H9 (cell line): ENCODE measurements around the gene LEO1. TPM values are rescaled to one million over a fixed set of nuclear protein-coding genes. Genes with fewer than 3 reads are reported as not detected.
A peak's percentile ranks its signal among the peaks of the same experiment; 100 is the strongest.

Experiments used
- DNase-seq: peaks from one replicate; pipeline ENCODE4 v3.0.0-alpha.2; 2017
- H2AFZ ChIP-seq: one replicate; pipeline ENCODE4 v1.6.1; 2013; ENCODE audit warnings: mild to moderate bottlenecking, low read length, control low read depth, moderate library complexity
- H2AK5ac ChIP-seq: 2 replicates; pipeline ENCODE4 v1.6.1; 2013; ENCODE audit warnings: low read length, control low read depth, mixed read lengths; ENCODE audit not compliant: insufficient read length
- H2BK120ac ChIP-seq: one replicate; pipeline ENCODE4 v1.6.1; 2013; ENCODE audit warnings: low read depth, mild to moderate bottlenecking, low read length, control low read depth, inconsistent platforms; ENCODE audit not compliant: poor library complexity, severe bottlenecking
- H2BK12ac ChIP-seq: 2 replicates; pipeline ENCODE4 v1.6.1; 2013; ENCODE audit warnings: low read length, control low read depth, mixed read lengths, low read depth; ENCODE audit not compliant: insufficient read length
- H2BK15ac ChIP-seq: 2 replicates; pipeline ENCODE4 v1.6.1; 2013; ENCODE audit warnings: low read depth, low read length, control low read depth
- H2BK20ac ChIP-seq: one replicate; pipeline ENCODE4 v1.6.1; 2013; ENCODE audit warnings: low read depth, mild to moderate bottlenecking, low read length, control low read depth, inconsistent platforms; ENCODE audit not compliant: poor library complexity, severe bottlenecking
- H2BK5ac ChIP-seq: 2 replicates; pipeline ENCODE4 v1.6.1; 2013; ENCODE audit warnings: low read length, control low read depth, mixed read lengths; ENCODE audit not compliant: insufficient read length
- H3K14ac ChIP-seq: 2 replicates; pipeline ENCODE4 v1.6.1; 2013; ENCODE audit warnings: low read length, control low read depth; ENCODE audit not compliant: insufficient read depth
- H3K18ac ChIP-seq: 2 replicates; pipeline ENCODE4 v1.6.1; 2013; ENCODE audit warnings: low read depth, mild to moderate bottlenecking, mixed read lengths, low read length, control low read depth; ENCODE audit not compliant: insufficient read length
- H3K23ac ChIP-seq: 2 replicates; pipeline ENCODE4 v1.6.1; 2013; ENCODE audit warnings: low read length, control low read depth, mixed read lengths, low read depth; ENCODE audit not compliant: insufficient read length
- H3K23me2 ChIP-seq: 2 replicates; pipeline ENCODE4 v1.6.1; 2013; ENCODE audit warnings: low read depth, mild to moderate bottlenecking, mixed read lengths, low read length, control low read depth; ENCODE audit not compliant: insufficient read length, poor library complexity, severe bottlenecking
- H3K27ac ChIP-seq: 2 replicates; pipeline ENCODE4 v1.5.1; 2013; ENCODE audit warnings: low read length, control low read depth, mixed read lengths, low read depth; ENCODE audit not compliant: insufficient read length
- H3K27me3 ChIP-seq: 2 replicates; pipeline ENCODE4 v1.6.1; 2013; ENCODE audit warnings: low read length, control low read depth, inconsistent platforms; ENCODE audit not compliant: insufficient read depth
- H3K4ac ChIP-seq: 2 replicates; pipeline ENCODE4 v1.6.1; 2013; ENCODE audit warnings: low read depth, mild to moderate bottlenecking, control low read depth, inconsistent platforms, low read length, moderate library complexity
- H3K4me1 ChIP-seq: 2 replicates; pipeline ENCODE4 v1.6.1; 2013; ENCODE audit warnings: low read length, control low read depth, inconsistent platforms; ENCODE audit not compliant: insufficient read depth
- H3K4me2 ChIP-seq: 2 replicates; pipeline ENCODE4 v1.6.1; 2013; ENCODE audit warnings: low read length, control low read depth, mixed read lengths; ENCODE audit not compliant: insufficient read length, insufficient read depth
- H3K56ac ChIP-seq: 2 replicates; pipeline ENCODE4 v1.6.1; 2013; ENCODE audit warnings: low read depth, mild to moderate bottlenecking, mixed read lengths, low read length, control low read depth; ENCODE audit not compliant: insufficient read length
- H3K79me1 ChIP-seq: 2 replicates; pipeline ENCODE4 v1.6.1; 2013; ENCODE audit warnings: low read depth, mild to moderate bottlenecking, moderate library complexity, low read length, control low read depth, inconsistent platforms; ENCODE audit not compliant: insufficient read depth, poor library complexity, severe bottlenecking
- H3K79me2 ChIP-seq: 2 replicates; pipeline ENCODE4 v1.6.1; 2013; ENCODE audit warnings: low read length, control low read depth, inconsistent platforms; ENCODE audit not compliant: insufficient read depth
- H3K9ac ChIP-seq: 2 replicates; pipeline ENCODE4 v1.6.1; 2013; ENCODE audit warnings: low read length, control low read depth, mixed read lengths; ENCODE audit not compliant: insufficient read length; ENCODE audit errors: extremely low read depth
- H3K9me3 ChIP-seq: one replicate; pipeline ENCODE4 v1.6.1; 2013; ENCODE audit warnings: low read depth, low read length, inconsistent platforms; ENCODE audit not compliant: control insufficient read depth
- H3T11ph ChIP-seq: one replicate; pipeline ENCODE4 v1.6.1; 2013; ENCODE audit warnings: mild to moderate bottlenecking, low read length, control low read depth, inconsistent platforms
- H4K20me1 ChIP-seq: one replicate; pipeline ENCODE4 v1.6.1; 2013; ENCODE audit not compliant: control insufficient read depth, insufficient read length, insufficient read depth
- H4K5ac ChIP-seq: 2 replicates; pipeline ENCODE4 v1.6.1; 2013; ENCODE audit warnings: low read depth, mild to moderate bottlenecking, mixed read lengths, low read length, control low read depth; ENCODE audit not compliant: insufficient read length
- H4K8ac ChIP-seq: replicated peaks from 2 replicates; pipeline ENCODE4 v1.6.1; 2013; ENCODE audit warnings: low read length, control low read depth, mixed read lengths, low read depth; ENCODE audit not compliant: insufficient read length
- H4K91ac ChIP-seq: 2 replicates; pipeline ENCODE4 v1.6.1; 2013; ENCODE audit warnings: low read depth, mild to moderate bottlenecking, moderate library complexity, mixed read lengths, low read length, control low read depth; ENCODE audit not compliant: insufficient read length
- H3K27ac Mint-ChIP-seq, 3 experiments: 2 replicates in 2 of 3; 3 replicates in 1 of 3; pipeline ENCODE4 v1.8.0; 2020 to 2021; ENCODE audit warnings: mixed read lengths in 3 of 3, mild to moderate bottlenecking in 1 of 3, moderate library complexity in 1 of 3
- H3K27me3 Mint-ChIP-seq: 2 replicates; pipeline ENCODE4 v1.8.0; 2021; ENCODE audit warnings: low read depth, mild to moderate bottlenecking, moderate library complexity, mixed read lengths
- H3K36me3 Mint-ChIP-seq, 3 experiments: 2 replicates in 2 of 3; 3 replicates in 1 of 3; pipeline ENCODE4 v1.8.0; 2020 to 2021; ENCODE audit warnings: low read depth in 3 of 3, mixed read lengths in 3 of 3; ENCODE audit not compliant: insufficient read depth in 1 of 3
- H3K4me1 Mint-ChIP-seq, 2 experiments: 2 replicates each; pipeline ENCODE4 v1.8.0; 2020; ENCODE audit warnings: mixed read lengths in 2 of 2
- H3K4me3 Mint-ChIP-seq, 2 experiments: 2 replicates in 1 of 2; 3 replicates in 1 of 2; pipeline ENCODE4 v1.8.0; 2020 to 2021; ENCODE audit warnings: mild to moderate bottlenecking in 2 of 2, mixed read lengths in 2 of 2, moderate library complexity in 1 of 2
- H3K9me3 Mint-ChIP-seq, 2 experiments: 2 replicates in 1 of 2; 3 replicates in 1 of 2; pipeline ENCODE4 v1.8.0; 2020; ENCODE audit warnings: mild to moderate bottlenecking in 2 of 2, mixed read lengths in 2 of 2, moderate library complexity in 1 of 2
- CTCF ChIP-seq: fragments of 200-600 bp; sonication (generic); conservative IDR thresholded peaks from 3 replicates; pipeline ENCODE4 v1.8.0; 2021; ENCODE audit warnings: antibody characterized with exemption, mild to moderate bottlenecking
- WGBS: extraction: QIAGEN DNeasy Blood & Tissue Kit; methylation state at CpG from one replicate; pipeline ENCODE4 v1.1.7; 2013; ENCODE audit warnings: missing lambda C conversion rate, low lambda C conversion rate, mixed read lengths; ENCODE audit not compliant: insufficient read length; ENCODE audit errors: extremely low coverage; 5-methylcytosine and 5-hydroxymethylcytosine counted together
- total RNA-seq: library from RNA; stranded (reverse); gene quantifications from 2 replicates; pipeline ENCODE4 v1.2.1, GENCODE V29; 2021

LEO1 gene
- total RNA-seq, 1 experiment from 2014 or later, result 30.3 TPM

GRCh38 chr15:51970132-51970817 lies 1.3 kb downstream of the LEO1 start:
- DNase-seq, result no peak
- peaks cover 3 to 4% of the 10 kb centered on the region in 2 experiments; a peak in 4 of 5 replicates for H3K9me3 Mint-ChIP-seq

More at GRCh38 chr15:51970132-51970817, 1.3 kb downstream of the LEO1 start:
- H3K56ac ChIP-seq, result no peak overlapping the region
- H4K5ac ChIP-seq, result no peak overlapping the region
- Mint-ChIP-seq H3K27ac (peak overlapping the region in 1 of 3 experiments; percentile 34; a peak in 2 of 7 replicates), H3K4me1 (peaks cover 7 to 13% of the 10 kb centered on the region in 2 experiments), H3K4me3 (peak overlapping the region; percentile 99 to 100), H3K27me3 (no peaks in the 10 kb centered on the region; the same call in 1 of the 2 replicates), H3K36me3 (peaks cover 9 to 19% (median 14%) of the 10 kb centered on the region in 3 experiments)
- peaks cover 4% of the 10 kb centered on the region for H3K23me2 ChIP-seq
- H3K18ac ChIP-seq, result no peak overlapping the region
- H3T11ph ChIP-seq, result no peak overlapping the region
- no peak overlapping the region for H3K23ac ChIP-seq
- H2BK15ac ChIP-seq, result no peak overlapping the region
- H3K9me3 ChIP-seq, result no peaks in the 10 kb centered on the region
- H4K20me1 ChIP-seq, result no peaks in the 10 kb centered on the region
- H3K4me1 ChIP-seq, result no peaks in the 10 kb centered on the region
- H3K9ac ChIP-seq, result no peak overlapping the region
- no peak for TF ChIP-seq CTCF
- no peak overlapping the region for H2BK120ac ChIP-seq
- no peak overlapping the region for H2AFZ ChIP-seq
- no peak overlapping the region for H3K14ac ChIP-seq
- no peak overlapping the region for H4K8ac ChIP-seq
- H4K91ac ChIP-seq, result no peak overlapping the region
- no peak overlapping the region for H2BK5ac ChIP-seq
- H3K27ac ChIP-seq, result no peak overlapping the region
- H3K79me1 ChIP-seq, result peaks cover 3% of the 10 kb centered on the region
- no peak overlapping the region for H2BK12ac ChIP-seq
- no peak overlapping the region for H2BK20ac ChIP-seq
- no peak overlapping the region for H2AK5ac ChIP-seq
- H3K79me2 ChIP-seq, result peaks cover 19% of the 10 kb centered on the region; the same call in 1 of the 2 replicates
- peak overlapping the region; percentile 89 for H3K4me2 ChIP-seq
- H3K27me3 ChIP-seq, result no peaks in the 10 kb centered on the region
- no peak overlapping the region for H3K4ac ChIP-seq
- WGBS, result no CpG with 5 or more reads among the region's 4 CpGs
